Measurements from ENCODE around the gene KREMEN2. TPM values are rescaled to one million over a fixed set of nuclear protein-coding genes. Genes with fewer than 3 reads are reported as not detected.
A peak's percentile ranks its signal among the peaks of the same experiment; 100 is the strongest.

Gene KREMEN2
- total and polyA plus RNA-seq, 2 of the 13 experiments (the other 11 are each of a cell fraction or from before 2014, with no cell fraction given): 0.48 to 1.2 TPM

DNA sequence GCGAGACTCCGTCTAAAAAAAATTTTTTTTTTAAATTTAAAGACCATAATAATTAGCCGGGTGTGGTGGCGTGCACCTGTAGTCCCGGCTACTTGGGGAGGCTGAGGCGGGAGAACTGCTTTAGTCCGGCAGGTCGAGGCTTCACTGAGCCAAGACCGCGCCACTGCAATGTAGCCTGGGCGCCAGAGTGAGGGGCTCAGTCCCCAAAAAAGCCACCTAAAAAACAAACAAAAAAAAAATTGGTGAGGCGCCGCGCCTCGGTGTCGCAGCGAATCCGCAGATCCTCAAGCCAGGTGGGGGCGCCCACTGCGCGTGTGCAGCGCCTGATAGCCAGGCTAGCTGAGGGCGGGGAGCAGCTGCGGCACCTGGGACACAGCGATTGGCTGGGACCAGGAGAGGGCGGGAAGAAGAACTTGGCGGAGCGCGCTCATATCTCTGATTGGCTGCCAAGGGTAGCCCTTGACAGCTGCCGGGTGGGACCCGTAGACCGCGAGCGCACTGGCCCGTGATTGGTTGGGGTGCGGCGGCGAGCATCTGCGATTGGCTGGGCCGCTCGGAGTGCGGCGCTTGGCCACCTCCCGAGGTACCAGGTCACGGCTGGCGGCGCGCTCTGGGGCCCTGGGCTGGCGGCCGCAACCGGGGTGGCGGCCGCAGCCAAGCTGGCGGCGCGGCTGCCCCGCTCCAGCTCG lies 39.7 kb downstream of the KREMEN2 start (continued):
- TF ChIP-seq IRF2 (CRISPR knock-in tag; IDR thresholded peaks at IDR 0.05): peak; percentile 73; the same call in 1 of the 2 replicates
- TF ChIP-seq, protein P1, sequence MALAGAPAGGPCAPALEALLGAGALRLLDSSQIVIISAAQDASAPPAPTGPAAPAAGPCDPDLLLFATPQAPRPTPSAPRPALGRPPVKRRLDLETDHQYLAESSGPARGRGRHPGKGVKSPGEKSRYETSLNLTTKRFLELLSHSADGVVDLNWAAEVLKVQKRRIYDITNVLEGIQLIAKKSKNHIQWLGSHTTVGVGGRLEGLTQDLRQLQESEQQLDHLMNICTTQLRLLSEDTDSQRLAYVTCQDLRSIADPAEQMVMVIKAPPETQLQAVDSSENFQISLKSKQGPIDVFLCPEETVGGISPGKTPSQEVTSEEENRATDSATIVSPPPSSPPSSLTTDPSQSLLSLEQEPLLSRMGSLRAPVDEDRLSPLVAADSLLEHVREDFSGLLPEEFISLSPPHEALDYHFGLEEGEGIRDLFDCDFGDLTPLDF (CRISPR knock-in tag; IDR thresholded peaks at IDR 0.05): peak; percentile 92
- TF ChIP-seq ZNF256 (CRISPR knock-in tag; conservative IDR thresholded peaks at IDR 0.05): 0 out of 2 replicates have a peak, but pooled peaks have one; percentile 63
- peak; percentile 98 for TF ChIP-seq NFYC (CRISPR knock-in tag; IDR thresholded peaks at IDR 0.05)
- peak; percentile 61; the same call in 1 of the 2 replicates for TF ChIP-seq SP5 (CRISPR knock-in tag; IDR thresholded peaks at IDR 0.05; ENCODE audit: borderline replicate concordance, low read depth)
- peak; percentile 94 for TF ChIP-seq STAG1 (CRISPR knock-in tag; IDR thresholded peaks at IDR 0.05)
- TF ChIP-seq FOSL2 (CRISPR knock-in tag; IDR thresholded peaks at IDR 0.05): peak; percentile 63
- TF ChIP-seq SIN3B (IDR thresholded peaks at IDR 0.05; ENCODE audit: low read length): no peak
- peak in 1 of 2 experiments; percentile 76; a peak in 2 of 4 replicates for TF ChIP-seq KLF16 (CRISPR knock-in tag; IDR thresholded peaks at IDR 0.05)
- no peak for TF ChIP-seq ZNF619 (CRISPR knock-in tag; IDR thresholded peaks at IDR 0.05)
- TF ChIP-seq ZNF781 (CRISPR knock-in tag; IDR thresholded peaks at IDR 0.05; ENCODE audit: borderline replicate concordance, not compliant biosample characterization): no peak
- TF ChIP-seq KDM4B (CRISPR knock-in tag; IDR thresholded peaks at IDR 0.05): peak; percentile 80; the same call in 1 of the 2 replicates
- TF ChIP-seq HDAC1 (CRISPR knock-in tag; IDR thresholded peaks at IDR 0.05): peak; percentile 74
- TF ChIP-seq ZBTB1 (CRISPR knock-in tag; IDR thresholded peaks at IDR 0.05; ENCODE audit: borderline replicate concordance): no peak
- peak; percentile 83; the same call in 1 of the 2 replicates for TF ChIP-seq ZNF124 (CRISPR knock-in tag; IDR thresholded peaks at IDR 0.05)
- no peak; the same call in 1 of the 2 replicates for TF ChIP-seq ETV6 (CRISPR knock-in tag; conservative IDR thresholded peaks at IDR 0.05)
- TF ChIP-seq LCORL (IDR thresholded peaks at IDR 0.05): no peak
- peak; percentile 64; the same call in 1 of the 2 replicates for TF ChIP-seq LCORL (CRISPR knock-in tag; IDR thresholded peaks at IDR 0.05)
- 0 out of 2 replicates have a peak, but pooled peaks have one; percentile 26 for TF ChIP-seq ZSCAN9 (CRISPR knock-in tag; IDR thresholded peaks at IDR 0.05; ENCODE audit: borderline replicate concordance)
- peak; percentile 70; the same call in 1 of the 3 replicates for TF ChIP-seq MXI1 (IDR thresholded peaks at IDR 0.05; ENCODE audit: borderline replicate concordance, low read depth, low read length)
- 0 out of 2 replicates have a peak, but pooled peaks have one; percentile 19 for TF ChIP-seq NFKBIZ (CRISPR knock-in tag; IDR thresholded peaks at IDR 0.05)
- no peak for TF ChIP-seq ZNF652 (CRISPR knock-in tag; IDR thresholded peaks at IDR 0.05; ENCODE audit: borderline replicate concordance, low read depth)
- peak; percentile 39; the same call in 1 of the 2 replicates for TF ChIP-seq POLR2G (IDR thresholded peaks at IDR 0.05; ENCODE audit: low read depth, low read length)
- no peak for TF ChIP-seq CEBPB (IDR thresholded peaks at IDR 0.05; ENCODE audit: borderline replicate concordance, low read depth, low read length)
- peak; percentile 51 for TF ChIP-seq RBM39 (IDR thresholded peaks at IDR 0.05; ENCODE audit: low read depth, low read length, poor library complexity, severe bottlenecking)
- TF ChIP-seq FOXC1 (CRISPR knock-in tag; IDR thresholded peaks at IDR 0.05; ENCODE audit: borderline replicate concordance): no peak
- TF ChIP-seq, protein P2, sequence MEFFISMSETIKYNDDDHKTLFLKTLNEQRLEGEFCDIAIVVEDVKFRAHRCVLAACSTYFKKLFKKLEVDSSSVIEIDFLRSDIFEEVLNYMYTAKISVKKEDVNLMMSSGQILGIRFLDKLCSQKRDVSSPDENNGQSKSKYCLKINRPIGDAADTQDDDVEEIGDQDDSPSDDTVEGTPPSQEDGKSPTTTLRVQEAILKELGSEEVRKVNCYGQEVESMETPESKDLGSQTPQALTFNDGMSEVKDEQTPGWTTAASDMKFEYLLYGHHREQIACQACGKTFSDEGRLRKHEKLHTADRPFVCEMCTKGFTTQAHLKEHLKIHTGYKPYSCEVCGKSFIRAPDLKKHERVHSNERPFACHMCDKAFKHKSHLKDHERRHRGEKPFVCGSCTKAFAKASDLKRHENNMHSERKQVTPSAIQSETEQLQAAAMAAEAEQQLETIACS (CRISPR knock-in tag; IDR thresholded peaks at IDR 0.05): peak; percentile 67
- TF ChIP-seq, protein P3, sequence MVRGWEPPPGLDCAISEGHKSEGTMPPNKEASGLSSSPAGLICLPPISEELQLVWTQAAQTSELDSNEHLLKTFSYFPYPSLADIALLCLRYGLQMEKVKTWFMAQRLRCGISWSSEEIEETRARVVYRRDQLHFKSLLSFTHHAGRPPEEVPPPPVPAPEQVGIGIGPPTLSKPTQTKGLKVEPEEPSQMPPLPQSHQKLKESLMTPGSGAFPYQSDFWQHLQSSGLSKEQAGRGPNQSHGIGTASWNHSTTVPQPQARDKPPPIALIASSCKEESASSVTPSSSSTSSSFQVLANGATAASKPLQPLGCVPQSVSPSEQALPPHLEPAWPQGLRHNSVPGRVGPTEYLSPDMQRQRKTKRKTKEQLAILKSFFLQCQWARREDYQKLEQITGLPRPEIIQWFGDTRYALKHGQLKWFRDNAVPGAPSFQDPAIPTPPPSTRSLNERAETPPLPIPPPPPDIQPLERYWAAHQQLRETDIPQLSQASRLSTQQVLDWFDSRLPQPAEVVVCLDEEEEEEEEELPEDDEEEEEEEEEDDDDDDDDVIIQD (CRISPR knock-in tag; IDR thresholded peaks at IDR 0.05; ENCODE audit: low read depth): 0 out of 2 replicates have a peak, but pooled peaks have one; percentile 26
- no peak for TF ChIP-seq ZNF780A (CRISPR knock-in tag; IDR thresholded peaks at IDR 0.05)

Measured in HepG2 (cell line).